ENCODE measurements around the gene MN1.

- TF ChIP-seq POLR2A (IDR thresholded peaks at IDR 0.05) (no peak), CTCF (IDR thresholded peaks at IDR 0.05) (no peak)
Measured at GRCh38 chr22:27785831-27786230, 15.7 kb downstream of the MN1 start.
